ENCODE measurements around the gene SLC35B4. TPM values are rescaled to one million over a fixed set of nuclear protein-coding genes. Genes with fewer than 3 reads are reported as not detected.

Gene SLC35B4
- total RNA-seq, 4 donors from 2014 or later, result 9.6 to 14.9 (median 10.9) TPM

- no peak for TF ChIP-seq CTCF (IDR thresholded peaks at IDR 0.05)
- DNase-seq (ENCODE audit: low spot score) (no peak), ATAC-seq (ENCODE audit: low FRiP score) (no peak)
Observed at GRCh38 chr7:134333943-134334342, 17.2 kb upstream of the SLC35B4 start.

GRCh38 chr7:134332892-134333291 is 16.2 kb upstream of the SLC35B4 start:
- TF ChIP-seq CTCF (IDR thresholded peaks at IDR 0.05), result no peak
- ATAC-seq (ENCODE audit: low FRiP score), result no peak
- DNase-seq (ENCODE audit: low spot score), result no peak

GRCh38 chr7:134331393-134331792 is 14.7 kb upstream of the SLC35B4 start:
- ATAC-seq (ENCODE audit: low FRiP score), result no peak
- no peak for DNase-seq (ENCODE audit: low spot score)
- no peak for TF ChIP-seq CTCF (IDR thresholded peaks at IDR 0.05)

GRCh38 chr7:134330974-134331373 is 14.2 kb upstream of the SLC35B4 start:
- ATAC-seq (ENCODE audit: low FRiP score) (no peak), DNase-seq (ENCODE audit: low spot score) (no peak)
- no peak for TF ChIP-seq CTCF (IDR thresholded peaks at IDR 0.05)

GRCh38 chr7:134329614-134330346 is 13.1 kb upstream of the SLC35B4 start:
- no peak for ATAC-seq (ENCODE audit: low FRiP score)
- TF ChIP-seq CTCF (IDR thresholded peaks at IDR 0.05), result no peak
- no peak for DNase-seq (ENCODE audit: low spot score)

- TF ChIP-seq CTCF (IDR thresholded peaks at IDR 0.05), result no peak
- DNase-seq (ENCODE audit: low spot score) (no peak), ATAC-seq (ENCODE audit: low FRiP score) (no peak)
Observed at GRCh38 chr7:134328900-134329299, 12.2 kb upstream of the SLC35B4 start.

GRCh38 chr7:134327896-134328295 is 11.2 kb upstream of the SLC35B4 start:
- ATAC-seq (ENCODE audit: low FRiP score) (no peak), DNase-seq (ENCODE audit: low spot score) (no peak)
- no peak for TF ChIP-seq CTCF (IDR thresholded peaks at IDR 0.05)

Data from omental fat pad (tissue), 4 donors.